GM19351 (cell line): ENCODE data around the gene CPSF4L.
"Not testable (repeated sequence)": the region's sequence is repeated elsewhere in the genome, so short reads cannot be mapped to it uniquely, and the experiment has no call there.

Experiments
- ATAC-seq: cut with Tn5 transposase; IDR thresholded peaks from one replicate; pipeline ENCODE4 v1.9.1; 2021; ENCODE audit warnings: mild to moderate bottlenecking, moderate library complexity; ENCODE audit not compliant: unreplicated experiment

Gene CPSF4L

GRCh38 chr17:73269791-73270190 lies 8.1 kb upstream of the CPSF4L start:
- ATAC-seq = no peak

GRCh38 chr17:73269329-73269615 lies 7.6 kb upstream of the CPSF4L start:
- no peak for ATAC-seq

DNA sequence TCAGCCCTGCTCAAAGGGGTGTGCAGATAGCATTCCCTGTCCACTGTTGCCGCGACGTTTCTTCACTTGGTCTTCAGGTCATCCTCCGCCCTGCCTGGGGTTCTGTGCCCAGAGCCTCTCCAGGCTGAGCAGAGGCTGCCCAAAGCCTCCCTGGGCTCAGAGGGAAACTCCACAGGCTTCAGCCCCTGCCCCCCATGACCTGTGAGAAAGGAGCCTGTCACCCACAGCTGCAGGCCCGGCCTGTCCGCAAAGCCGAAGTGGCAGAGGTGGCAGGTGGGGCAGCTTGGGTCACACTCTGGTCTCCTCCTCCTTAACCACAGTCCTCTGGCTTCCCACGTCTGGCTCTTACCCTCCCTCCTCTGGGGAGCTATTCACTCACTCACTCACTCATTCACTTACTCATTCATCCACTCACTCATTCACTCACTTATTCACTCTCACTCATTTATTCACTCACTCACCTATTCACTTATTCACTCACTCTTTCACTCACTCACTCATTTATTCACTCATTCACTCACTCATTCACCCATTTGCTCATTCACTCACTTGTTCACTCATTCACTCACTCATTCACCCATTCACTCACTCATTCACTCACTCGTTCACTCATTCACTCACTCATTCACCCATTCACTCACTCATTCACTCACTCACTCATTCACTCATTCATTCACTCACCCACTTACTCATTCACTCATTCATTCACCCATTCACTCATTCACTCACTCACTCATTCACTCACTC lies 7.1 kb upstream of the CPSF4L start:
- ATAC-seq = no peak

- ATAC-seq = no peak
Measured at GRCh38 chr17:73267648-73268537, 6.2 kb upstream of the CPSF4L start.

DNA sequence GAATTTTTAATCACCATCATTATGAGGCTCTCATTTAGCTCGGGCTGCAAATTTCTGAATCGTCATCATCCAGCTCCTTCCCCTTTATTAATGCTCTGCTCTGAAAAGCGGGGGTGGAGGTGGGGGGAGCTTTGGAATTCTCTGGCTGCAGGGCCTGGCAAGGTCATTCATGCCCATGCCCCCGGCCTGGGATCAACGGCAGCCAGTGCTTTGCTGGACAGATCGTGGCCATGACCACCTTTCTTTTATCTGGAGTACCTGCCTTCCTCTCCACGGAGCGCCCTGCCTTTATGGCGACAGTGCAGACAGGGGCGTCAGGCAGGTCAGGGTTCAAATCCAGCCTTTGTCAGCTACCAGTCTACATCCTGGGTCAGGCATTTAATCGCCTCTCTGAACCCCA lies 5.1 kb upstream of the CPSF4L start:
- no peak for ATAC-seq

GRCh38 chr17:73265646-73266640 lies 4.3 kb upstream of the CPSF4L start:
- no peak for ATAC-seq

GRCh38 chr17:73264448-73264847 lies 2.8 kb upstream of the CPSF4L start:
- ATAC-seq = not testable (repeated sequence)

- no peak for ATAC-seq
Measured at GRCh38 chr17:73262676-73263642, 1.3 kb upstream of the CPSF4L start.

- ATAC-seq = no peak
Measured at GRCh38 chr17:73261952-73262675, 434 bp upstream of the CPSF4L start.

DNA sequence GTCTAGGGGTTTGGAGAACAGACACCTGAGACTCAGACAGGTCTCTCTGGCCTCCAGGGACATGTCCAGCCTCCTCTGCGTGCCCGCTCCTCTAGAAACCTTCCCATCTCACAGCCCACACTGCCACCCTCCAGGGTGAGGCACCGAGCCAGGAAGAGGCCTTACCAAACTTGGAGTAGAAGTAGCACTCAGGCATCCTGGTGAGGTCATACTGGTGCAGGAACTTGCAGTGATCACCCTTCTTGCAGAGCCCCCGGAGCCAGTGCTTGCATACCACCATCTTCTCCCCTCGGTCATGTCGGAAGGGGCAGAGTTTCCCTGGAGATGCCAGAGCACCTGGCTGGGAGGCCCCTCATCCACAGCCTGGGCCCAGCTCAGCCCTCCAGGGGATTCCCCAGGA lies 4.2 kb downstream of the CPSF4L start:
- ATAC-seq = no peak

- no peak for ATAC-seq
Measured at GRCh38 chr17:73256220-73256619, 5.5 kb downstream of the CPSF4L start.

DNA sequence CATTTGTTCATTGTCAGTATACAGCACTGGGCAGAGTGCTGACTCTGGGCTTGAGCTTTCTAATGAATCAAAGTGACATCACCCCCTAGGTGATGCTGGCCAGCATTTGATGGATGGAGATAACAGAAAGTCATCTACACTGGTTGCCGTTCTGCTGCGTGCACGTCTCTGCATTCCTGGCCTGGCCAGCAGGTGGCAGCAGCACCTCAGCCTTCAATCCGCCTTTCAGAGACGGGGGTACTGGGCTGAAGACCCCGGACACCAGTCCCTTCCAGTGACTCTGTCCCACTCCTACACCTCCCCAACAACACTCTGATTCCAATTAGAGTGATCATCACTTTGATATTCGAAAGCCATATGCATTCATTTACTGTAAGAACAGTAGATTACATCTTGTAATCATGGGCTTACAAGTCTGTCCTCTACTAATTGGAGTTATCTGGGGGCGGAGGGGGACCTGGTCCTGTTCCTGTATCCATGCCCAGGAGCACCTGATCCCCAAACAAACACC lies 6.0 kb downstream of the CPSF4L start:
- peak; percentile 68 for ATAC-seq

GRCh38 chr17:73251871-73252270 lies 9.8 kb downstream of the CPSF4L start:
- no peak for ATAC-seq

- ATAC-seq = no peak
Measured at GRCh38 chr17:73250851-73251640, 10.6 kb downstream of the CPSF4L start.

GRCh38 chr17:73249700-73250099 lies 12.0 kb downstream of the CPSF4L start:
- ATAC-seq = no peak

GRCh38 chr17:73248532-73248931 lies 13.1 kb downstream of the CPSF4L start:
- no peak for ATAC-seq

DNA sequence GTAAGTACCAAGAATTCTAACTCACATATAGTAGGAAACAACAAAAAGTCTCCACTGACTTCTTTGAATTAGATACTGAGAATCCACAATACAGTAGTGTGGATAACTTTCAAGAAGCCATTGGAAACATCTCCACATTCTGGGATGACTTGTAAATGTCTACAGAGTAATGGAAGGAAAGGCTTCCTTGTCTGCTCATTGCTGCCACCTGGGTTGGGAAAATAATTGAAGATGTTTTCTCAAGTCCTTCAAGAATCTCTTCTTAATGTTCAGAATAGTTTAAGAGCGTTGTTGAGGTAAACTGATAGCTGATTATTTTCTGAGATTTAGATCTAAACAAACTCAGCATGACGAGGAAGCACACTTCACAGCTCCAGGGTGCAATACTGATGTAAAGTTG lies 14.0 kb downstream of the CPSF4L start:
- no peak for ATAC-seq

GRCh38 chr17:73240561-73240960 lies 21.1 kb downstream of the CPSF4L start:
- ATAC-seq = no peak
